Measurements from ENCODE around the gene CSTPP1. TPM values are rescaled to one million over a fixed set of nuclear protein-coding genes. Genes with fewer than 3 reads are reported as not detected.
A peak's percentile ranks its signal among the peaks of the same experiment; 100 is the strongest.

CSTPP1 gene
- total RNA-seq, 1 donor from 2014 or later = 9.4 TPM

GRCh38 chr11:47130543-47130942 is 194.0 kb downstream of the CSTPP1 start:
- no peak for DNase-seq (ENCODE audit: low read depth in 2 of 2)

GRCh38 chr11:47131136-47131535 is 194.6 kb downstream of the CSTPP1 start:
- no peak for DNase-seq (ENCODE audit: low read depth in 2 of 2)

GRCh38 chr11:47132490-47132889 is 195.9 kb downstream of the CSTPP1 start:
- DNase-seq (ENCODE audit: low read depth in 2 of 2) = no peak

GRCh38 chr11:47132981-47133380 is 196.4 kb downstream of the CSTPP1 start:
- no peak for DNase-seq (ENCODE audit: low read depth in 2 of 2)

- DNase-seq (ENCODE audit: low read depth in 2 of 2) = no peak
These were observed 199.8 kb downstream of the CSTPP1 start for GRCh38 chr11:47136327-47136726.

- DNase-seq (ENCODE audit: low read depth in 2 of 2) = no peak
These were observed 200.4 kb downstream of the CSTPP1 start for GRCh38 chr11:47136921-47137320.

GRCh38 chr11:47137476-47137875 is 200.9 kb downstream of the CSTPP1 start:
- no peak for DNase-seq (ENCODE audit: low read depth in 2 of 2)

- no peak for DNase-seq (ENCODE audit: low read depth in 2 of 2)
These were observed 203.3 kb downstream of the CSTPP1 start for GRCh38 chr11:47139878-47140277.

GRCh38 chr11:47143322-47143721 is 206.8 kb downstream of the CSTPP1 start:
- DNase-seq (ENCODE audit: low read depth in 2 of 2) = peak in 1 of 2 donors; percentile 49

GRCh38 chr11:47144541-47144940 is 208.0 kb downstream of the CSTPP1 start:
- DNase-seq (ENCODE audit: low read depth in 2 of 2) = no peak

GRCh38 chr11:47147250-47147649 is 210.7 kb downstream of the CSTPP1 start:
- DNase-seq (ENCODE audit: low read depth in 2 of 2) = no peak

- no peak for DNase-seq (ENCODE audit: low read depth in 2 of 2)
These were observed 211.1 kb downstream of the CSTPP1 start for GRCh38 chr11:47147681-47148080.

GRCh38 chr11:47148270-47148669 is 211.7 kb downstream of the CSTPP1 start:
- no peak for DNase-seq (ENCODE audit: low read depth in 2 of 2)

- DNase-seq (ENCODE audit: low read depth in 2 of 2) = peak in 1 of 2 donors; percentile 25
These were observed 212.5 kb downstream of the CSTPP1 start for GRCh38 chr11:47148903-47149531.

GRCh38 chr11:47149782-47150181 is 213.2 kb downstream of the CSTPP1 start:
- DNase-seq (ENCODE audit: low read depth in 2 of 2) = no peak

GRCh38 chr11:47152126-47152952 is 215.8 kb downstream of the CSTPP1 start:
- no peak for DNase-seq (ENCODE audit: low read depth in 2 of 2)

GRCh38 chr11:47152953-47153950 is 216.7 kb downstream of the CSTPP1 start:
- DNase-seq (ENCODE audit: low read depth in 2 of 2) = peak in 1 of 2 donors; percentile 72

GRCh38 chr11:47154616-47155570 is 218.3 kb downstream of the CSTPP1 start:
- no peak for DNase-seq (ENCODE audit: low read depth in 2 of 2)

GRCh38 chr11:47155879-47156278 is 219.3 kb downstream of the CSTPP1 start:
- DNase-seq (ENCODE audit: low read depth in 2 of 2) = no peak

GRCh38 chr11:47156333-47156732 is 219.8 kb downstream of the CSTPP1 start:
- DNase-seq (ENCODE audit: low read depth in 2 of 2) = no peak

- no peak for DNase-seq (ENCODE audit: low read depth in 2 of 2)
These were observed 220.4 kb downstream of the CSTPP1 start for GRCh38 chr11:47156951-47157350.

Measured in dermis microvascular lymphatic vessel endothelial cell (primary cell).